ENCODE data around the gene CD2BP2. TPM values are rescaled to one million over a fixed set of nuclear protein-coding genes. Genes with fewer than 3 reads are reported as not detected.

CD2BP2 gene
- total and polyA plus RNA-seq, 2 of the 13 experiments (the other 11 are each of a cell fraction or from before 2014, with no cell fraction given), result 24.9 to 54.6 TPM

DNA sequence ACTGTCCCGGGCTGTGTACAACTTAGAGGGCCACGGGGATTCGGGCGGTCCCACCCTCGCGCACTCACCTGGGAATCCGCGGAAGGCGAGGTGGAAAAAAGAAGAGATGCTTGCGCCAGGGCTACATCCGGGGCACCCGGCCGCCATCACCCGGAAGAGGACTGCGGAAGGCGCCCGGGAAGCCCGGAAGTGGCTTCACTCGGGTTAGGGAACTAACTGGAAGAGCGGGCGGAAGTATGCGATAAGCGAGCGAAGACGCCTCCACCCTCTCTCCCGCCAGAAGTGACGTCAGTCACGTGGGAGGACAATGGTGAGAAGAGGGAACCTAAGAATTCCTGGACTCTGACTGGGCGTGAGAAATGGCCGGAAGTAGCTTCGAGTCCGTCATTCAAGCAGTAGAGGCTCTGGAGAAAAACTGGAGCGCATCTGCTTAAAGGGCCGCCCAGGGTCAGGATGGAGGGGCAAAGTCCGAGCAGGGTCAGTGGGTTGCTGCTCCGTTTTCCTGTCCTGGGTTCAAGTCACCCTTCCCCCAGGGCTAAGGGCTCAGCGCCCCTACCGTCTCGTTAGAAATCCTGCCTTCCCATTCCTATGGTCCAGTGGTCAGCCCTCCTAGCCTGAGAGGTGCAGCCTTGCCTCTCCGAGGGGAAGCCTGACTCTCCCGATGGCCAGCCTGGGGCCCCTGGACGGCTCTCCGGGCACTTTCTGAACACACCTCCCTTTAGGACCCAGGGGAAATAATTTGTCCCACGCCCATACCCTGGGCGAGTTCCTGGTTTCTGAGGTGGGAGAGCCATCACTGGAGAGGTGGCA, at the start of gene CD2BP2 (continued):
- TF ChIP-seq ZNF770 (CRISPR knock-in tag; IDR thresholded peaks at IDR 0.05) (peak; percentile 40; the same call in 1 of the 2 replicates), FOXA1 (IDR thresholded peaks at IDR 0.05) (no peak), FOXA1 (CRISPR knock-in tag; IDR thresholded peaks at IDR 0.05) (no peak; the same call in 1 of the 2 replicates), FOXJ3 (CRISPR knock-in tag; IDR thresholded peaks at IDR 0.05; ENCODE audit: borderline replicate concordance) (peak; percentile 12; the same call in 1 of the 2 replicates), HOXD1 (CRISPR knock-in tag; IDR thresholded peaks at IDR 0.05) (peak; percentile 85), ZNF205 (CRISPR knock-in tag; IDR thresholded peaks at IDR 0.05) (peak; percentile 72), TOPORS (CRISPR knock-in tag; IDR thresholded peaks at IDR 0.05) (peak; percentile 79), ATF1 (CRISPR knock-in tag; IDR thresholded peaks at IDR 0.05) (peak; percentile 95), ZNF496 (CRISPR knock-in tag; IDR thresholded peaks at IDR 0.05; ENCODE audit: insufficient replicate concordance) (no peak), RORA (CRISPR knock-in tag; IDR thresholded peaks at IDR 0.05) (no peak), SIX1 (CRISPR knock-in tag; IDR thresholded peaks at IDR 0.05; ENCODE audit: borderline replicate concordance) (no peak), ZMAT5 (CRISPR knock-in tag; IDR thresholded peaks at IDR 0.05; ENCODE audit: borderline replicate concordance, low read depth) (no peak), HNRNPL (IDR thresholded peaks at IDR 0.05; ENCODE audit: low read depth, low read length) (peak; percentile 77), ZSCAN31 (CRISPR knock-in tag; IDR thresholded peaks at IDR 0.05; ENCODE audit: low read depth) (peak; percentile 6; the same call in 1 of the 2 replicates), ZBTB38 (CRISPR knock-in tag; IDR thresholded peaks at IDR 0.05) (no peak; the same call in 1 of the 2 replicates), XBP1 (CRISPR knock-in tag; IDR thresholded peaks at IDR 0.05) (0 out of 2 replicates have a peak, but pooled peaks have one; percentile 13), ZNF674 (CRISPR knock-in tag; IDR thresholded peaks at IDR 0.05; ENCODE audit: low read depth) (peak; percentile 96; the same call in 1 of the 2 replicates)
- TF ChIP-seq, protein P1, sequence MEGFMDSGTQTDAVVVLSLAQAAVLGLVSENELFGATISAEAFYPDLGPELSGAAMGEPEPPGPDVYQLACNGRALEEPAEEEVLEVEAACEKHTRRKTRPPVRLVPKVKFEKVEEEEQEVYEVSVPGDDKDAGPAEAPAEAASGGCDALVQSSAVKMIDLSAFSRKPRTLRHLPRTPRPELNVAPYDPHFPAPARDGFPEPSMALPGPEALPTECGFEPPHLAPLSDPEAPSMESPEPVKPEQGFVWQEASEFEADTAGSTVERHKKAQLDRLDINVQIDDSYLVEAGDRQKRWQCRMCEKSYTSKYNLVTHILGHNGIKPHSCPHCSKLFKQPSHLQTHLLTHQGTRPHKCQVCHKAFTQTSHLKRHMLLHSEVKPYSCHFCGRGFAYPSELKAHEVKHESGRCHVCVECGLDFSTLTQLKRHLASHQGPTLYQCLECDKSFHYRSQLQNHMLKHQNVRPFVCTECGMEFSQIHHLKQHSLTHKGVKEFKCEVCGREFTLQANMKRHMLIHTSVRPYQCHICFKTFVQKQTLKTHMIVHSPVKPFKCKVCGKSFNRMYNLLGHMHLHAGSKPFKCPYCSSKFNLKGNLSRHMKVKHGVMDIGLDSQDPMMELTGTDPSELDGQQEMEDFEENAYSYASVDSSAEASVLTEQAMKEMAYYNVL (CRISPR knock-in tag; IDR thresholded peaks at IDR 0.05; ENCODE audit: borderline replicate concordance), result peak; percentile 19; the same call in 1 of the 2 replicates
- TF ChIP-seq, protein P2, sequence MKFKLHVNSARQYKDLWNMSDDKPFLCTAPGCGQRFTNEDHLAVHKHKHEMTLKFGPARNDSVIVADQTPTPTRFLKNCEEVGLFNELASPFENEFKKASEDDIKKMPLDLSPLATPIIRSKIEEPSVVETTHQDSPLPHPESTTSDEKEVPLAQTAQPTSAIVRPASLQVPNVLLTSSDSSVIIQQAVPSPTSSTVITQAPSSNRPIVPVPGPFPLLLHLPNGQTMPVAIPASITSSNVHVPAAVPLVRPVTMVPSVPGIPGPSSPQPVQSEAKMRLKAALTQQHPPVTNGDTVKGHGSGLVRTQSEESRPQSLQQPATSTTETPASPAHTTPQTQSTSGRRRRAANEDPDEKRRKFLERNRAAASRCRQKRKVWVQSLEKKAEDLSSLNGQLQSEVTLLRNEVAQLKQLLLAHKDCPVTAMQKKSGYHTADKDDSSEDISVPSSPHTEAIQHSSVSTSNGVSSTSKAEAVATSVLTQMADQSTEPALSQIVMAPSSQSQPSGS (CRISPR knock-in tag; IDR thresholded peaks at IDR 0.05), result peak; percentile 86
- TF ChIP-seq, protein P3, sequence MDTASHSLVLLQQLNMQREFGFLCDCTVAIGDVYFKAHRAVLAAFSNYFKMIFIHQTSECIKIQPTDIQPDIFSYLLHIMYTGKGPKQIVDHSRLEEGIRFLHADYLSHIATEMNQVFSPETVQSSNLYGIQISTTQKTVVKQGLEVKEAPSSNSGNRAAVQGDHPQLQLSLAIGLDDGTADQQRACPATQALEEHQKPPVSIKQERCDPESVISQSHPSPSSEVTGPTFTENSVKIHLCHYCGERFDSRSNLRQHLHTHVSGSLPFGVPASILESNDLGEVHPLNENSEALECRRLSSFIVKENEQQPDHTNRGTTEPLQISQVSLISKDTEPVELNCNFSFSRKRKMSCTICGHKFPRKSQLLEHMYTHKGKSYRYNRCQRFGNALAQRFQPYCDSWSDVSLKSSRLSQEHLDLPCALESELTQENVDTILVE (CRISPR knock-in tag; IDR thresholded peaks at IDR 0.05), result peak; percentile 84; the same call in 1 of the 2 replicates
